AG10803 (cell line): ENCODE measurements around the gene ZG16.
A peak's percentile ranks its signal among the peaks of the same experiment; 100 is the strongest.

Experiments
- DNase-seq: peaks from one replicate; pipeline ENCODE4 v3.0.0; 2010; ENCODE audit warnings: low read depth
- H3K4me3 ChIP-seq: 2 replicates; pipeline ENCODE4 v1.5.1; 2011; ENCODE audit warnings: mild to moderate bottlenecking, low read length, control low read depth
- TF ChIP-seq, protein P1 (sequence below): conservative IDR thresholded peaks from 2 replicates; pipeline ENCODE4 v1.5.1; 2011; ENCODE audit warnings: mild to moderate bottlenecking, low read length, control low read depth, inconsistent platforms

ZG16 gene

DNA sequence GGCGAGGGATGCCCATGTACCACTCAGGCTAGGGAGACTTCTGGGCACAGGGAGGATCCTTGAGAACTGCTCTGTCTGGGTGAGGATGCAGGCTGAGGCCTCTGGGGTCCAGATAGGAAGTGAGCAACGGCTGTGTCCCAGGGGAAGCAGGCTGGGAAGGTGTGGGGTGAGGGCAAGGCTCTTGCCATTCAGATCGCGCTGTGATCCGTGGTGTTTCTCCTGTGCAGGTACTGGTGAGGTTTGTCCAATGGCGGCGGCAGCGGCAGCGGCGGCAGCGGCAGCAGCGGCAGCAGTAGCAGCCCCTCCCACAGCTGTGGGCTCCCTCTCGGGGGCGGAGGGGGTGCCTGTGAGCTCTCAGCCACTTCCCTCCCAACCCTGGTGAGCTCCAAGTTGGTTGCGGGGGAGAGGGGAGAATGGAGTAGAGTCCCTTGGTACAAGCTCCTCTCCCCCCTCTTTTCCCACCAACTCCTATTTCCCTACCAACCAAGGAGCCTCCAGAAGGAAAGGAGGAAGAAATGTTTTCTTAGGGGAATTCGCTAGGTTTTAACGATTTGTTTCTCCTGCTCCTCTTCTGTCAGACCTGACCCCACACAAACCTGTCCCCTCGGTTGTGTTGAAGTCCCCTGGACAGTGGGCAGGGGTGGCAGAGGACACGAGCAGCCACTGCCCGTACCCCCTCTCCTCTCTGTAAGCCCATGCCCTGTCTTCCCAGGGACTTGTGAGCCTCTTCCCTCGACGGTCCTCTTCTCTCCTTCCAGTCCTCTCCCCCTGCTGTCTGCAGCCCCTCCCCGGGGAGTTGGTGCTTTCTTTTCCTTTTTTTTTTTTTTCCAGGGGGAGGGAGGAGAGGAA, 32.0 kb downstream of the ZG16 start:
- DNase-seq: no peak
- H3K4me3 ChIP-seq: no peak overlapping the region
- TF ChIP-seq, protein P1, sequence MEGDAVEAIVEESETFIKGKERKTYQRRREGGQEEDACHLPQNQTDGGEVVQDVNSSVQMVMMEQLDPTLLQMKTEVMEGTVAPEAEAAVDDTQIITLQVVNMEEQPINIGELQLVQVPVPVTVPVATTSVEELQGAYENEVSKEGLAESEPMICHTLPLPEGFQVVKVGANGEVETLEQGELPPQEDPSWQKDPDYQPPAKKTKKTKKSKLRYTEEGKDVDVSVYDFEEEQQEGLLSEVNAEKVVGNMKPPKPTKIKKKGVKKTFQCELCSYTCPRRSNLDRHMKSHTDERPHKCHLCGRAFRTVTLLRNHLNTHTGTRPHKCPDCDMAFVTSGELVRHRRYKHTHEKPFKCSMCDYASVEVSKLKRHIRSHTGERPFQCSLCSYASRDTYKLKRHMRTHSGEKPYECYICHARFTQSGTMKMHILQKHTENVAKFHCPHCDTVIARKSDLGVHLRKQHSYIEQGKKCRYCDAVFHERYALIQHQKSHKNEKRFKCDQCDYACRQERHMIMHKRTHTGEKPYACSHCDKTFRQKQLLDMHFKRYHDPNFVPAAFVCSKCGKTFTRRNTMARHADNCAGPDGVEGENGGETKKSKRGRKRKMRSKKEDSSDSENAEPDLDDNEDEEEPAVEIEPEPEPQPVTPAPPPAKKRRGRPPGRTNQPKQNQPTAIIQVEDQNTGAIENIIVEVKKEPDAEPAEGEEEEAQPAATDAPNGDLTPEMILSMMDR: no peak

DNA sequence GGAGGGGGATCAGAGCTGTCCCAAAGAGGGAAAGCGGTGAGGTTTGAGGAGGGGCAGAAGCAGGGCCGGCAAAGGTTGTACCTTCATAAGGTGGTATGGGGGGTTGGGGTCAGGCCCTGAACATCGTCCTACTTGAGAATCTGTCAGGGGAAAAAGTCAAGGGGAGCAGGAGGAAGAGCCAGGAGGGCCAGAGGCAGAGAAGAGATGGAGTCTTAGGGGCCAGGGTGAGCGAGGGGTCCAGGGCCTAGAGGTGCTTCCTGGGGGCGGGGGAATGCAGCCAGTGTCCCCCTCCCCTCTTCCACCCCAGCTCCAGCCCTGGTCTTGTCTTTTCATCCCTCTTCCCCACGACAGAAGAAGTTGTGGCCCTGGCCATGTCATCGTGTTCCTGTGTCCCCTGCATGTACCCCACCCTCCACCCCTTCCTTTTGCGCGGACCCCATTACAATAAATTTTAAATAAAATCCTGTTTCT, 32.7 kb downstream of the ZG16 start:
- peak overlapping the region; percentile 8; the same call in 1 of the 2 replicates for H3K4me3 ChIP-seq
- no peak for DNase-seq
- TF ChIP-seq, protein P1: no peak

DNA sequence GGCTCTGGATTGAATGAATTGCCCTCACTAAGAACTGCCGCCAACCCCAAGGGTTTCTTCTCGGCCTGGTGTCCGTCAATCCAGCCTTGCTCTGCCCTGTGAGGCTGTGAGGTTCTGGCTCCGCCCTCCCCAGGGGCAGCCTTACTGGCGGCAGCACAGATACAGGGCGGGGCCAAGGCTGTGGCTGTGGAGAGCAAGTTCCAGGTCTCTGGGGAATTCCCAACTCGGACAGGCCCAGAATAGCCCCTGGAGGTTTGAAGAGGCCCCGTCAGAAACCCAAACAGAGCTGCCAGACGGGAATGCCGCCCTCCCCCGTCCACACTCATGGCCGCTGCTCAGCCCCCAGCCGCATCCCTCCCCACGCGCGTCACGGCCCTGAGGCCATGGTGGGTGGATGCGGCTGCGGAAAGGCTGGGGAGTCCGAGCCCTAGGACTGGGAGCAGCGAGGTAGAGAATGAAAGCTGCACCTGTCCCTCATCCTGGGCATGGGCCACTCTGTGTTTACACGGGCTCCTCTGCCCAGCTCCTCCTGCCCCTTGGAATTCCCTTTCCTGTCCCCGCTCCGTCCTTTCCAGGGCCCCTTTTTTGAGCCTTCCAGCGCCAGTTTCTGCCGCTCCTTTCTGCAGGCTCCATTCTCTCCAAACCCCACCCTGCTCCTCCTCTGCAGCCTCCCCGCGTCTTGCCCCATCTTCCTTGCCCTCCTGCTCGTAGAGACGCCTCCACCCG, 33.3 kb downstream of the ZG16 start:
- peak; percentile 98 for DNase-seq

DNA sequence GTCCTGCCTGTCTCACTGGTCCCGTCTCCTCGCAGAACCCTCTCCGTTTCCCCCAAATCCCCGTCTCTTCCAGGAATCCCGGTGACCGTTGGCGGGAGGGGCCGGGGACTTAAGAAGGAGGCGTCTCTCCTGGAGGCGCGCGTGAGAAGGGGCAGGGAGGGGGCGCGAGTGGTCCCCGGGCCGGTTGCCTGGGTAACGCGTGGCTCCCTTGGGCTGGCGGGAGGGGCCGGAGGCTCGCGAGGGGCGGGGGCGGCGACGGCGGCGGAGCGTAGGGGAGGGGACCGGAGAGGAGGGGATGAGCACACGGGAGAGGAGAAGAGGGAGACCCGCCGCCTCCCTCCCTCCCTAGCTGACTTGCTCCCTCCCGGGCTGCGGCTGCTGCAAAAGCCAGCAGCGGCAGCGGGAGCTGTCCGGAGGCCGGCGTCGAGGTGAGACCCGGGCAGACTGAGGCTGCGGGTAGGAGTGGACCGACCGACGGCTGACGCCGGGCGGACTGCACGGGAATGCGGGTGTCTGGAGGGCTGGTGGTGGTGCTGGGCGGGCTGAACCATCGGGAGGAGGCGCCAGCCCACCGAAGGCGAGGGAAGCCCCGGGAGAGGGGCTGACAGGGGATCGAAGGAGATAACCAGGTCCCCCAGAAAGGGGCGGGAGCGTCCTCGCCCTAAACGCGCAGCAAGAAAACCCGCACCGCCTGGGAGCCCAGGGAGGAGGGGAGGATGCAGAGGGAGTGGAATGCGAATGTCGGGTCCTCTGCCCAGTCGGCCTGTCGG, 34.0 kb downstream of the ZG16 start, which contains the start of gene PRRT2:
TSS of gene PRRT2 (plus strand) at position 298 of the 770 bp plus-strand sequence. CDS start 862 bp downstream, outside the sequence.
- DNase-seq: peak; percentile 38
- TF ChIP-seq, protein P1: no peak; the same call in 1 of the 2 replicates
- peak within 1 kb of the TSS; percentile 70 for H3K4me3 ChIP-seq

More for the DNA sequence above, 33.3 kb downstream of the ZG16 start:
- peak overlapping the region; percentile 70 for H3K4me3 ChIP-seq
- TF ChIP-seq, protein P1: no peak

DNA sequence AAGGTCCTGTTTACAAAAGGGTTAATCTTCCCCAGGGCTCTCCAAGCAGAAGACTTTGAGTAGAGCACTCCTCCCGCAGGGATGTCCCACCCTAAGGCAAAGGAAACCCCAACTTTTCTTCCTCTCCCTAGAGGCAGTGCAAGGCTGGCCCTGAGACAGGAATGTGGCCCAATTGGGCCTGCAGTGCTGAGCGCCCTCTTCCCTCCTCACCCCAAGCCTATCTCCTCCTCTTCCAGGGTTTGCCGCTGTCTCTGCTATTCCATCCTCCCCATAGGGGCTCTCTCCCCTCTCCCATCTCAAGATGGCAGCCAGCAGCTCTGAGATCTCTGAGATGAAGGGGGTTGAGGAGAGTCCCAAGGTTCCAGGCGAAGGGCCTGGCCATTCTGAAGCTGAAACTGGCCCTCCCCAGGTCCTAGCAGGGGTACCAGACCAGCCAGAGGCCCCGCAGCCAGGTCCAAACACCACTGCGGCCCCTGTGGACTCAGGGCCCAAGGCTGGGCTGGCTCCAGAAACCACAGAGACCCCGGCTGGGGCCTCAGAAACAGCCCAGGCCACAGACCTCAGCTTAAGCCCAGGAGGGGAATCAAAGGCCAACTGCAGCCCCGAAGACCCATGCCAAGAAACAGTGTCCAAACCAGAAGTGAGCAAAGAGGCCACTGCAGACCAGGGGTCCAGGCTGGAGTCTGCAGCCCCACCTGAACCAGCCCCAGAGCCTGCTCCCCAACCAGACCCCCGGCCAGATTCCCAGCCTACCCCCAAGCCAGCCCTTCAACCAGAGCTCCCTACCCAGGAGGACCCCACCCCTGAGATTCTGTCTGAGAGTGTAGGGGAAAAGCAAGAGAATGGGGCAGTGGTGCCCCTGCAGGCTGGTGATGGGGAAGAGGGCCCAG, 34.9 kb downstream of the ZG16 start:
- DNase-seq: no peak
- TF ChIP-seq, protein P1: no peak
- peak overlapping the region; percentile 70 for H3K4me3 ChIP-seq
